Heart left ventricle (tissue), 13 donors: ENCODE measurements around the gene TRIOBP.

Source experiments
- POLR2A ChIP-seq, 2 donors: fragments of 450-650 bp; IDR thresholded peaks; one replicate each; pipeline ENCODE4 v1.6.1; 2017; ENCODE audit warnings: antibody characterized with exemption in 2 of 2, mild to moderate bottlenecking in 2 of 2, moderate library complexity in 2 of 2
- TF ChIP-seq, protein P1 (sequence below), 12 donors: fragments of 200-600 bp; sonication (generic) in 4 of 12; IDR thresholded peaks; one replicate each; pipeline versions ENCODE4 v1.5.0 to v1.8.0; 2018 to 2022; ENCODE audit warnings: antibody characterized with exemption in 12 of 12, mild to moderate bottlenecking in 5 of 12
- donor health status: ischemic (EF 13 %, LVEDD 7.1; RV severe dilation, severe dysfunction).
- donor health status: DM: no; HTN: yes; CAD: no.
- donor health status: DM: no; HTN: no; CAD: no.
- donor health status: ischemic (EF 25% LVEDD 6.9; RV normal size, moderate dysfunction).
- donor health status: ischemic (EF 25% LVEDD 5.7; RV mildly dilated, moderate dysfunction).
- donor health status: ischemic (EF 35%, LVEDD 5.7; RV mildly dilated, moderate dysfunction).
- donor health status: nonischemic (EF 11% LVEDD 7.7; RV severe dilation, severe dysfunction).
- donor health status: DM: yes; HTN: yes; CAD: no.
- donor health status: PGD.
- donor health status: ischemic (EF 29% LVEDD 5.4; RV normal size, mild dysfunction).
- donor health status: nonischemic (EF 23%, LVEDD 6.1; RV moderate dilation, normal function).

DNA sequence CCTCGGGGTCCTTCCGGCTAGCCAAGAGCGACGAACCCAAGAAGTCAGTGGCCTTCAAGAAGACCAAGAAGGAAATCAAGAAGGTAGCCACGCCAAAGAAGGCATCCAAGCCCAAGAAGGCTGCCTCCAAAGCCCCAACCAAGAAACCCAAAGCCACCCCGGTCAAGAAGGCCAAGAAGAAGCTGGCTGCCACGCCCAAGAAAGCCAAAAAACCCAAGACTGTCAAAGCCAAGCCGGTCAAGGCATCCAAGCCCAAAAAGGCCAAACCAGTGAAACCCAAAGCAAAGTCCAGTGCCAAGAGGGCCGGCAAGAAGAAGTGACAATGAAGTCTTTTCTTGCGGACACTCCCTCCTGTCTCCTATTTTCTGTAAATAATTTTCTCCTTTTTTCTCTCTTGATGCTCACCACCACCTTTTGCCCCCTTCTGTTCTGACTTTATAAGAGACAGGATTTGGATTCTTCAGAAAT is 109.0 kb downstream of the TRIOBP start:
- no peak for TF ChIP-seq POLR2A (IDR thresholded peaks at IDR 0.05)
- TF ChIP-seq, protein P1, sequence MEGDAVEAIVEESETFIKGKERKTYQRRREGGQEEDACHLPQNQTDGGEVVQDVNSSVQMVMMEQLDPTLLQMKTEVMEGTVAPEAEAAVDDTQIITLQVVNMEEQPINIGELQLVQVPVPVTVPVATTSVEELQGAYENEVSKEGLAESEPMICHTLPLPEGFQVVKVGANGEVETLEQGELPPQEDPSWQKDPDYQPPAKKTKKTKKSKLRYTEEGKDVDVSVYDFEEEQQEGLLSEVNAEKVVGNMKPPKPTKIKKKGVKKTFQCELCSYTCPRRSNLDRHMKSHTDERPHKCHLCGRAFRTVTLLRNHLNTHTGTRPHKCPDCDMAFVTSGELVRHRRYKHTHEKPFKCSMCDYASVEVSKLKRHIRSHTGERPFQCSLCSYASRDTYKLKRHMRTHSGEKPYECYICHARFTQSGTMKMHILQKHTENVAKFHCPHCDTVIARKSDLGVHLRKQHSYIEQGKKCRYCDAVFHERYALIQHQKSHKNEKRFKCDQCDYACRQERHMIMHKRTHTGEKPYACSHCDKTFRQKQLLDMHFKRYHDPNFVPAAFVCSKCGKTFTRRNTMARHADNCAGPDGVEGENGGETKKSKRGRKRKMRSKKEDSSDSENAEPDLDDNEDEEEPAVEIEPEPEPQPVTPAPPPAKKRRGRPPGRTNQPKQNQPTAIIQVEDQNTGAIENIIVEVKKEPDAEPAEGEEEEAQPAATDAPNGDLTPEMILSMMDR (IDR thresholded peaks at IDR 0.05) = no peak
